GM12864 (cell line): Measurements from ENCODE around the gene DUSP9.

Experiments used
- DNase-seq: peaks from one replicate; pipeline ENCODE4 v3.0.0-alpha.2; 2011; ENCODE audit warnings: low read depth
- H3K4me3 ChIP-seq: 2 replicates; pipeline ENCODE4 v1.5.1; 2011; ENCODE audit warnings: mild to moderate bottlenecking, low read depth, low read length, control low read depth
- CTCF ChIP-seq: IDR thresholded peaks from 2 replicates; pipeline ENCODE4 v1.5.1; 2011; ENCODE audit warnings: low read depth, mild to moderate bottlenecking, moderate library complexity, low read length, control low read depth, inconsistent platforms; ENCODE audit errors: missing control alignments

The DUSP9 gene

GRCh38 chrX:153628129-153628528 lies 18.9 kb upstream of the DUSP9 start:
- H3K4me3 ChIP-seq: no peak overlapping the region
- DNase-seq: no peak
- TF ChIP-seq CTCF: no peak

- DNase-seq: no peak
- no peak for TF ChIP-seq CTCF
Observed at GRCh38 chrX:153628665-153629064, 18.3 kb upstream of the DUSP9 start.

GRCh38 chrX:153631346-153631745 lies 15.7 kb upstream of the DUSP9 start:
- no peak overlapping the region for H3K4me3 ChIP-seq
- no peak for TF ChIP-seq CTCF
- no peak for DNase-seq

More at GRCh38 chrX:153628665-153629064, 18.3 kb upstream of the DUSP9 start:
- H3K4me3 ChIP-seq: no peak overlapping the region

GRCh38 chrX:153631907-153632594 lies 15.0 kb upstream of the DUSP9 start:
- H3K4me3 ChIP-seq: no peak overlapping the region
- DNase-seq: no peak
- no peak for TF ChIP-seq CTCF

GRCh38 chrX:153632595-153632946 lies 14.4 kb upstream of the DUSP9 start:
- no peak for DNase-seq
- no peak overlapping the region for H3K4me3 ChIP-seq
- TF ChIP-seq CTCF: no peak

GRCh38 chrX:153633048-153633447 lies 14.0 kb upstream of the DUSP9 start:
- no peak overlapping the region for H3K4me3 ChIP-seq
- DNase-seq: no peak
- no peak for TF ChIP-seq CTCF

GRCh38 chrX:153633607-153634180 lies 13.3 kb upstream of the DUSP9 start:
- no peak for DNase-seq
- TF ChIP-seq CTCF: no peak
- no peak overlapping the region for H3K4me3 ChIP-seq
